ENCODE data around the gene USP17L22.
"Not testable (repeated sequence)": the region's sequence is repeated elsewhere in the genome, so short reads cannot be mapped to it uniquely, and the experiment has no call there.

Gene USP17L22

DNA sequence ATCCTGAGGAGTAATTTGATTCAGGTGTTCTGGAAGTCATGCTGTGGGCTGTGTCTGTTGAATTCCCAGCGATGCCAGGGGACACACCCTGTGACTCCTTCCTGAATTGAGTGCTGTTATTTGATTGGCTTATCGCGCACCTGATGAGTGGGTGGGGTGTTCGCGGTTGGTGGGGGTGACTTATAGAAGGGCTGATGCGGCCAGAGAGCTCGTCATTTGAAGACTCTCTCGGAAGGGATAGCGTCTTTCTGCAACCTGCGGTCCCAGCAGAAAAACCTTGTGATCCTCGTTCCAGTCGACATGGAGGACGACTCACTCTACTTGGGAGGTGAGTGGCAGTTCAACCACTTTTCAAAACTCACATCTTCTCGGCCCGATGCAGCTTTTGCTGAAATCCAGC is at the start of gene USP17L22:
USP17L22 (plus strand) TSS at position 301 of the 400 bp plus-strand sequence; CDS start at position 301, 0 bp downstream.
- not testable (repeated sequence) for DNase-seq (ENCODE audit: low read depth in 2 of 2)

DNA sequence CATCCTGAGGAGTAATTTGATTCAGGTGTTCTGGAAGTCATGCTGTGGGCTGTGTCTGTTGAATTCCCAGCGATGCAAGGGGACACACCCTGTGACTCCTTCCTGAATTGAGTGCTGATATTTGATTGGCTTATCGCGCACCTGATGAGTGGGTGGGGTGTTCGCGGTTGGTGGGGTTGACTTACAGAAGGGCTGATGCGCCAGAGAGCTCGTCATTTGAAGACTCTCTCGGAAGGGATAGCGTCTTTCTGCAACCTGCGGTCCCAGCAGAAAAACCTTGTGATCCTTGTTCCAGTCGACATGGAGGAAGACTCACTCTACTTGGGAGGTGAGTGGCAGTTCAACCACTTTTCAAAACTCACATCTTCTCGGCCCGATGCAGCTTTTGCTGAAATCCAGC is 47.6 kb upstream of the USP17L22 start, which contains the start of gene USP17L12:
USP17L12 (plus strand) TSS at position 301 of the 400 bp plus-strand sequence; CDS start at position 301, 0 bp downstream.
- DNase-seq (ENCODE audit: low read depth in 2 of 2) = not testable (repeated sequence)

GRCh38 chr4:9224596-9224995 is 42.8 kb upstream of the USP17L22 start, which contains the start of gene USP17L13:
Gene USP17L13 (plus strand): TSS chr4:9224896. CDS start chr4:9224896, 0 bp downstream.
- DNase-seq (ENCODE audit: low read depth in 2 of 2) = not testable (repeated sequence)

DNA sequence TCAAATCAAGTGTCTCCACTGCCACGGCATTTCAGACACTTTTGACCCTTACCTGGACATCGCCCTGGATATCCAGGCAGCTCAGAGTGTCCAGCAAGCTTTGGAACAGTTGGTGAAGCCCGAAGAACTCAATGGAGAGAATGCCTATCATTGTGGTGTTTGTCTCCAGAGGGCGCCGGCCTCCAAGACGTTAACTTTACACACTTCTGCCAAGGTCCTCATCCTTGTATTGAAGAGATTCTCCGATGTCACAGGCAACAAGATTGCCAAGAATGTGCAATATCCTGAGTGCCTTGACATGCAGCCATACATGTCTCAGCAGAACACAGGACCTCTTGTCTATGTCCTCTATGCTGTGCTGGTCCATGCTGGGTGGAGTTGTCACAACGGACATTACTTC is 37.2 kb upstream of the USP17L22 start:
- not testable (repeated sequence) for DNase-seq (ENCODE audit: low read depth in 2 of 2)

GRCh38 chr4:9234085-9234484 is 33.3 kb upstream of the USP17L22 start, which contains the start of gene USP17L15:
Gene USP17L15 (plus strand): TSS chr4:9234385. CDS start chr4:9234385, 0 bp downstream.
- not testable (repeated sequence) for DNase-seq (ENCODE audit: low read depth in 2 of 2)

- DNase-seq (ENCODE audit: low read depth in 2 of 2) = not testable (repeated sequence)
Measured at GRCh38 chr4:9238461-9238860, 29.0 kb upstream of the USP17L22 start.

GRCh38 chr4:9243579-9243978 is 23.8 kb upstream of the USP17L22 start, which contains the start of gene USP17L17:
Gene USP17L17 (plus strand): TSS chr4:9243879. CDS start chr4:9243879, 0 bp downstream.
- DNase-seq (ENCODE audit: low read depth in 2 of 2) = not testable (repeated sequence)

DNA sequence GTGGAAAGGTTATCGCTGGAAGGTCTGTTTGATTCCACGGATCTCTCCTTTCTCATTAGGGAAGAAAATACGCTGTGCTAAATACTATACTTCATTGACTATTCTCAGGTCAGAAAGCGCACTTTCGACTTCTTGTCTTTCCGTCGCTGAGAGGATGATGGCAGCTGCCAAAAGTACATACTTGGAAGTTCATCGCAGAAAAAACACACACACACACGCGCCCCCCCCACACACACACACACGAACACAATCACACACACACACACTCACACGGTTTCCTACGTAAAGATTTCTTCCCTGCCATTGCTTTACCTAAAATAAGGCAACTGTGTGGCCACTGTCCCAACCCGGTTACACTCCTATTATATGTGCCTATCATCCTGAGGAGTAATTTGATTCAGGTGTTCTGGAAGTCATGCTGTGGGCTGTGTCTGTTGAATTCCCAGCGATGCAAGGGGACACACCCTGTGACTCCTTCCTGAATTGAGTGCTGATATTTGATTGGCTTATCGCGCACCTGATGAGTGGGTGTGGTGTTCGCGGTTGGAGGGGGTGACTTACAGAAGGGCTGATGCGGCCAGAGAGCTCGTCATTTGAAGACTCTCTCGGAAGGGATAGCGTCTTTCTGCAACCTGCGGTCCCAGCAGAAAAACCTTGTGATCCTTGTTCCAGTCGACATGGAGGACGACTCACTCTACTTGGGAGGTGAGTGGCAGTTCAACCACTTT is 19.3 kb upstream of the USP17L22 start, which contains the start of gene USP17L18:
USP17L18 (plus strand) TSS at position 678 of the 728 bp plus-strand sequence; CDS start at position 678, 0 bp downstream.
- DNase-seq (ENCODE audit: low read depth in 2 of 2) = not testable (repeated sequence)

DNA sequence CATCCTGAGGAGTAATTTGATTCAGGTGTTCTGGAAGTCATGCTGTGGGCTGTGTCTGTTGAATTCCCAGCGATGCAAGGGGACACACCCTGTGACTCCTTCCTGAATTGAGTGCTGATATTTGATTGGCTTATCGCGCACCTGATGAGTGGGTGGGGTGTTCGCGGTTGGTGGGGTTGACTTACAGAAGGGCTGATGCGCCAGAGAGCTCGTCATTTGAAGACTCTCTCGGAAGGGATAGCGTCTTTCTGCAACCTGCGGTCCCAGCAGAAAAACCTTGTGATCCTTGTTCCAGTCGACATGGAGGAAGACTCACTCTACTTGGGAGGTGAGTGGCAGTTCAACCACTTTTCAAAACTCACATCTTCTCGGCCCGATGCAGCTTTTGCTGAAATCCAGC is 14.3 kb upstream of the USP17L22 start, which contains the start of gene USP17L19:
USP17L19 (plus strand) TSS at position 301 of the 400 bp plus-strand sequence; CDS start at position 301, 0 bp downstream.
- DNase-seq (ENCODE audit: low read depth in 2 of 2) = not testable (repeated sequence)

DNA sequence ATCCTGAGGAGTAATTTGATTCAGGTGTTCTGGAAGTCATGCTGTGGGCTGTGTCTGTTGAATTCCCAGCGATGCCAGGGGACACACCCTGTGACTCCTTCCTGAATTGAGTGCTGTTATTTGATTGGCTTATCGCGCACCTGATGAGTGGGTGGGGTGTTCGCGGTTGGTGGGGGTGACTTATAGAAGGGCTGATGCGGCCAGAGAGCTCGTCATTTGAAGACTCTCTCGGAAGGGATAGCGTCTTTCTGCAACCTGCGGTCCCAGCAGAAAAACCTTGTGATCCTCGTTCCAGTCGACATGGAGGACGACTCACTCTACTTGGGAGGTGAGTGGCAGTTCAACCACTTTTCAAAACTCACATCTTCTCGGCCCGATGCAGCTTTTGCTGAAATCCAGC is 9.6 kb upstream of the USP17L22 start, which contains the start of gene USP17L20:
USP17L20 (plus strand) TSS at position 301 of the 400 bp plus-strand sequence; CDS start at position 301, 0 bp downstream.
- not testable (repeated sequence) for DNase-seq (ENCODE audit: low read depth in 2 of 2)

- not testable (repeated sequence) for DNase-seq (ENCODE audit: low read depth in 2 of 2)
Measured at GRCh38 chr4:9262572-9262971, 4.8 kb upstream of the USP17L22 start, which contains the start of gene USP17L21. Gene USP17L21 (plus strand): TSS chr4:9262872. CDS start chr4:9262872, 0 bp downstream.

- DNase-seq (ENCODE audit: low read depth in 2 of 2) = not testable (repeated sequence)
Measured at GRCh38 chr4:9271719-9272118, 4.3 kb downstream of the USP17L22 start.
